Thyroid gland (tissue), 4 donors: ENCODE data around the gene JMJD1C. TPM values are rescaled to one million over a fixed set of nuclear protein-coding genes. Genes with fewer than 3 reads are reported as not detected.

Source experiments
- DNase-seq, 2 donors: peaks; one replicate each; pipeline ENCODE4 v3.0.0-alpha.2; 2019
- H3K27ac ChIP-seq, 3 donors: fragments of 200-600 bp; sonication (generic); 1 replicate in 2 of 3; 2 replicates in 1 of 3; pipeline ENCODE4 v1.5.1; 2016 to 2019; ENCODE audit warnings: mild to moderate bottlenecking in 1 of 3, moderate library complexity in 1 of 3
- H3K27me3 ChIP-seq: fragments of 200-600 bp; sonication (generic); one replicate; pipeline ENCODE4 v1.5.1; 2019
- H3K36me3 ChIP-seq, 2 donors: fragments of 200-600 bp; sonication (generic); one replicate each; pipeline ENCODE4 v1.5.1; 2016 to 2019
- H3K4me1 ChIP-seq, 2 donors: fragments of 200-600 bp; sonication (generic); one replicate each; pipeline ENCODE4 v1.5.1; 2017 to 2019
- H3K4me3 ChIP-seq, 3 donors: fragments of 200-600 bp; sonication (generic); replicated peaks in 1 of 3; 1 replicate in 2 of 3; 2 replicates in 1 of 3; pipeline ENCODE4 v1.5.1; 2016; ENCODE audit warnings: mild to moderate bottlenecking in 1 of 3
- H3K9me3 ChIP-seq: fragments of 200-600 bp; sonication (generic); one replicate; pipeline ENCODE4 v1.5.1; 2017
- POLR2A ChIP-seq, 2 donors: fragments of 450-650 bp; IDR thresholded peaks; one replicate each; pipeline ENCODE4 v1.6.1; 2017; ENCODE audit warnings: antibody characterized with exemption in 2 of 2, mild to moderate bottlenecking in 2 of 2, moderate library complexity in 1 of 2
- WGBS, 2 donors: methylation state at CpG; one replicate each; pipeline ENCODE4 v1.1.5; 2017; 5-methylcytosine and 5-hydroxymethylcytosine counted together
- intact Hi-C: fragments of 100-400 bp; cut with DNase I; formaldehyde crosslinking; loops from one replicate; pipeline ENCODE4 v1.15.1; 2023
- total RNA-seq, 4 donors: library from RNA; depleted of rRNA; stranded (reverse); fragments of >200 nt; gene quantifications; one replicate each; pipeline ENCODE4 v1.2.3, GENCODE V29; 2016
- TF ChIP-seq, protein P1 (sequence below), 6 experiments: fragments of 200-600 bp in 3 of 6; fragments of 450-650 bp in 3 of 6; sonication (generic) in 3 of 6; IDR thresholded peaks; one replicate each; pipeline ENCODE4 v1.5.1; 2016 to 2019; ENCODE audit warnings: antibody characterized with exemption in 6 of 6, mild to moderate bottlenecking in 2 of 6, inconsistent platforms in 1 of 6, moderate library complexity in 1 of 6

The JMJD1C gene
- total RNA-seq, 4 donors from 2014 or later, result 120 to 168 (median 136) TPM

DNA sequence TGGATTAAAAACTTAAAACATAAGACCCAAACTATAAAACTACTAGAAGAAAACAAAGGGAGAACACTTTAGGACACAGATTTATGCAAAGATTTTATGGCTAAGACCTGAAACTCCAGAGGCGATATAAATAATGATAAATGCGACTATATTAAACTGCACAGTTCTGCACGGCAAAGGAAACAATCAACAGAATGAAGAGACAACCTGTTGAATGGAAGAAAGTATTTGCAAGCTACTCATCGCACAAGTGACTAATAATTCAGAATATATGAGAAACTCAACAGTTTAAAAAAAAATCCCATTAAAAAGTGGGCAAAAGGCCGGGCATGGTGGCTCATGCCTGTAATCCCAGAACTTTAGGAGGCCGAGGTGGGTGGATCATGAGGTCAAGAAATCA is 73.6 kb downstream of the JMJD1C start:
- intact Hi-C loops, result no loop called here
- DNase-seq, result no peak
- 96 to 97% methylated on average over 6 of the region's 6 CpGs for WGBS, 2 donors
- no peak for TF ChIP-seq POLR2A (IDR thresholded peaks at IDR 0.05)
- TF ChIP-seq, protein P1, sequence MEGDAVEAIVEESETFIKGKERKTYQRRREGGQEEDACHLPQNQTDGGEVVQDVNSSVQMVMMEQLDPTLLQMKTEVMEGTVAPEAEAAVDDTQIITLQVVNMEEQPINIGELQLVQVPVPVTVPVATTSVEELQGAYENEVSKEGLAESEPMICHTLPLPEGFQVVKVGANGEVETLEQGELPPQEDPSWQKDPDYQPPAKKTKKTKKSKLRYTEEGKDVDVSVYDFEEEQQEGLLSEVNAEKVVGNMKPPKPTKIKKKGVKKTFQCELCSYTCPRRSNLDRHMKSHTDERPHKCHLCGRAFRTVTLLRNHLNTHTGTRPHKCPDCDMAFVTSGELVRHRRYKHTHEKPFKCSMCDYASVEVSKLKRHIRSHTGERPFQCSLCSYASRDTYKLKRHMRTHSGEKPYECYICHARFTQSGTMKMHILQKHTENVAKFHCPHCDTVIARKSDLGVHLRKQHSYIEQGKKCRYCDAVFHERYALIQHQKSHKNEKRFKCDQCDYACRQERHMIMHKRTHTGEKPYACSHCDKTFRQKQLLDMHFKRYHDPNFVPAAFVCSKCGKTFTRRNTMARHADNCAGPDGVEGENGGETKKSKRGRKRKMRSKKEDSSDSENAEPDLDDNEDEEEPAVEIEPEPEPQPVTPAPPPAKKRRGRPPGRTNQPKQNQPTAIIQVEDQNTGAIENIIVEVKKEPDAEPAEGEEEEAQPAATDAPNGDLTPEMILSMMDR (IDR thresholded peaks at IDR 0.05), result no peak
- no peak overlapping the region for H3K27ac ChIP-seq
- no peak overlapping the region for H3K4me3 ChIP-seq
- H3K9me3 ChIP-seq, result no peaks in the 10 kb centered on the region
- no peaks in the 10 kb centered on the region for H3K27me3 ChIP-seq
- no peaks in the 10 kb centered on the region for H3K36me3 ChIP-seq
- H3K4me1 ChIP-seq, result no peaks in the 10 kb centered on the region

DNA sequence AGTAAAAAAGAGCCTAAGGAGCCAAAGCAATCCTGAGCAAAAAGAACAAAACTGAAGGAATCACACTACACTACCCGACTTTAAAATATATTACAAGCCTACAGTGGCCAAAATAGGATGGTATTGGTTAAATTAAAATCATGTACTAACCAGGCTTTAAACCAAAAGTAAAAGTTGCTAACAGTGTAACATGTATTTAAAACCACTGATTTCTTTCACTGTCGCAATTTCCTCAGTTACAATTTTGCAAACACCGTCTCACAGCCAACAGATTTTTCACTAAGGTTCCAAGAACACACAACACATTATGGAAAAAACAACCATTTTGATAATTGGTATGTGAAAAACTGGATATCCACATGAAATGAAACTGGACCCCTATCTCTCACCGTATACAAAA is 74.0 kb downstream of the JMJD1C start:
- intact Hi-C loops, result no loop called here
- Histone ChIP-seq H3K9me3 (no peaks in the 10 kb centered on the region), H3K4me1 (no peaks in the 10 kb centered on the region), H3K4me3 (no peak overlapping the region), H3K27ac (no peak overlapping the region), H3K27me3 (no peaks in the 10 kb centered on the region), H3K36me3 (no peaks in the 10 kb centered on the region)
- DNase-seq, result no peak
- WGBS, 2 donors, result 86 to 92% methylated on average over 4 of the region's 4 CpGs
- no peak for TF ChIP-seq POLR2A (IDR thresholded peaks at IDR 0.05)

DNA sequence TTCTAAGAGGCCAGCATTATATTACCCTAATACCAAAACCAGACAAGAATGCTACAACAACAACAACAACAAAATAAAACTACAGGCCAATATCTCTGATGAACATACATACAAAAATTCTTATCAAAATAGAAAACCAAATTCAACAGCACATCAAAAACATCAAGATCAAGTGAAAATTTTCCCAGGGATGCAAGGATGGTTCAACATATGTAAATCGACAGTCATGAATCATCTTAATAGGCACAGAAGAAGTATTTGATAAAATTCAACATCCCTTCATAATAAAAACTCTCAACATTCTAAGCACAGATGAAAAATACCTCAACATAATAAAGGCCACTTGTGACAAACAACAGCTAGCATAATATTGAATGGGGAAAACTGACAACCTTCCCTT is 75.3 kb downstream of the JMJD1C start:
- no peaks in the 10 kb centered on the region for H3K4me1 ChIP-seq
- H3K27me3 ChIP-seq, result no peaks in the 10 kb centered on the region
- 98% methylated on average over 1 of the region's 1 CpG for WGBS, 2 donors
- H3K9me3 ChIP-seq, result no peaks in the 10 kb centered on the region
- intact Hi-C loops, result no loop called here
- H3K27ac ChIP-seq, result no peak overlapping the region
- no peak for DNase-seq
- no peak overlapping the region for H3K4me3 ChIP-seq
- no peaks in the 10 kb centered on the region for H3K36me3 ChIP-seq
- TF ChIP-seq POLR2A (IDR thresholded peaks at IDR 0.05), result no peak
- TF ChIP-seq, protein P1 (IDR thresholded peaks at IDR 0.05), result no peak

DNA sequence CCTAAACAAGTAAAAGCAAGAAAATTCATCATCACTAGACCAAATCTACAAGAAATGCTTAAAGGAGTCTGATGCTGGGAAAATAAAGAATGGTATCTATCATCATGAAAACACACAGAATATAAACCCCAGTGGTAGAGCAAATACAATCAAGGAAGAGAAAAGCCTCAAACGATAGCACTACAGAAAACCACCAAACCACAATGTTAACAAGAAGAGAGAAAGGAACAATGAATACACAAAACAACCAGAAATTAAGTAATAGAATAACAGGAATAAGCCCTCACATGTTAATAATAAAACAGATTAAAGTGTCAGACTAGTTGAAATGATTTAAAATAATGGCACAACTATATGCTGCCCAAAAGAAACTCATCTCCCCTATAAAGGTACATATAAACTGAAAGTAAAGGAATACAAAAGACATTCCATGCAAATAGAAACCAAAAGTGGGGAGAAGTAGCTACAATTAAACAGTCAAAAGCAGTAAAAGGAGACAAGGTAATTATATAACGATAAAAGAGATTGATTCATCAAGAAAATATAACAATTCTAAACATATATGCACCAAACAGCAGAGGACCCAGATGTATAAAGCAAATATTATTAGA is 77.3 kb downstream of the JMJD1C start:
- TF ChIP-seq, protein P1 (IDR thresholded peaks at IDR 0.05), result no peak
- TF ChIP-seq POLR2A (IDR thresholded peaks at IDR 0.05), result no peak
- WGBS, 2 donors, result 77 to 78% methylated on average over 2 of the region's 2 CpGs

DNA sequence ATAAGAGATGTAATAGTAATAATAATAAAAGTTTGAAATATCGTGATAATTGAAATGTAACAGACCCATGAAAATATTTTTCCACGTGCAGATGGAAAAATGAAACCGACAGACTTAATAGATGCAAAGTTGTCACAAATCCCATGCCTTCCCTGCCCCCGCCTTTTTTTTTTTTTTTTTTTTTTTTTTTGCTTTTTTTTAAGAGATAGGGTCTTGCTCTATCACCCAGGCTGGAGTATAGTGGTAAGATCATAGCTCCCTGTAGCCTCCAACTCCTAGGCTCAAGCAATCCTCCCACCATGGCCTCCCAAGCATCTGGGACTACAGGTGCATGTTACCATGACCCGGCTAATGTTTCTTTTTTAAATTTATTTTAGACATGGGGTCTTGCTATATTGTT is 80.5 kb downstream of the JMJD1C start:
- DNase-seq, result no peak
- Histone ChIP-seq H3K4me1 (peaks cover 4 to 8% of the 10 kb centered on the region in 2 donors), H3K27ac (no peak overlapping the region), H3K4me3 (no peak overlapping the region), H3K27me3 (no peaks in the 10 kb centered on the region), H3K9me3 (no peaks in the 10 kb centered on the region), H3K36me3 (no peaks in the 10 kb centered on the region)
- intact Hi-C loops, result no loop called here
- WGBS, 2 donors, result 89 to 93% methylated on average over 5 of the region's 5 CpGs
- TF ChIP-seq POLR2A (IDR thresholded peaks at IDR 0.05), result no peak
- TF ChIP-seq, protein P1 (IDR thresholded peaks at IDR 0.05), result no peak

More for the DNA sequence above, 77.3 kb downstream of the JMJD1C start:
- Histone ChIP-seq H3K27me3 (no peaks in the 10 kb centered on the region), H3K36me3 (no peaks in the 10 kb centered on the region), H3K9me3 (no peaks in the 10 kb centered on the region), H3K27ac (no peak overlapping the region), H3K4me1 (peaks cover 4% of the 10 kb centered on the region in 2 donors), H3K4me3 (no peak overlapping the region)
- no peak for DNase-seq
- intact Hi-C loops, result no loop called here
